CD4-positive, alpha-beta memory T cell (primary cell): ENCODE data around the gene RASL10B. TPM values are rescaled to one million over a fixed set of nuclear protein-coding genes. Genes with fewer than 3 reads are reported as not detected.

ENCODE experiments used
- CTCF ChIA-PET: fragments of 350-600 bp; sonication (Branson Sonifier 250); formaldehyde crosslinking; loops from one replicate; lab custom pipeline; 2021; ENCODE audit warnings: inconsistent platforms; ENCODE audit not compliant: partially characterized antibody; lab: Charles Lee
- POLR2A ChIA-PET: fragments of 350-600 bp; sonication (Branson Sonifier 250); formaldehyde crosslinking; loops from one replicate; lab custom pipeline; 2021; ENCODE audit not compliant: partially characterized antibody; lab: Charles Lee
- DNase-seq, 5 donors: peaks; one replicate each; pipeline versions ENCODE4 v3.0.0 to v3.0.0-alpha.2; 2020 to 2022; ENCODE audit warnings: mixed read lengths in 1 of 5
- H3K27ac ChIP-seq: one replicate; pipeline ENCODE4 v1.7.0; 2013; ENCODE audit warnings: low read depth, low read length
- H3K27me3 ChIP-seq: 2 replicates; pipeline ENCODE4 v1.7.0; 2013; ENCODE audit warnings: mild to moderate bottlenecking, low read length, moderate library complexity; ENCODE audit not compliant: insufficient read depth
- H3K36me3 ChIP-seq: 2 replicates; pipeline ENCODE4 v1.7.0; 2013; ENCODE audit warnings: mild to moderate bottlenecking, low read length, moderate library complexity; ENCODE audit not compliant: insufficient read depth
- H3K4me1 ChIP-seq: 2 replicates; pipeline ENCODE4 v1.7.0; 2013; ENCODE audit warnings: mild to moderate bottlenecking, low read length, moderate library complexity; ENCODE audit not compliant: insufficient read depth
- H3K4me3 ChIP-seq, 2 donors: one replicate each; pipeline ENCODE4 v1.7.0; 2013; ENCODE audit warnings: low read length in 2 of 2, mild to moderate bottlenecking in 1 of 2
- H3K9me3 ChIP-seq, 2 donors: one replicate each; pipeline ENCODE4 v1.7.0; 2013; ENCODE audit warnings: low read length in 2 of 2, control low read depth in 1 of 2; ENCODE audit not compliant: control insufficient read depth in 1 of 2
- H3K27ac Mint-ChIP-seq, 7 donors: one replicate each; pipeline ENCODE4 v1.8.0; 2020 to 2021; ENCODE audit warnings: mixed read lengths in 7 of 7, mild to moderate bottlenecking in 6 of 7, inconsistent platforms in 3 of 7, moderate library complexity in 3 of 7
- H3K27me3 Mint-ChIP-seq, 2 donors: one replicate each; pipeline ENCODE4 v1.8.0; 2020 to 2021; ENCODE audit warnings: mixed read lengths in 2 of 2
- H3K36me3 Mint-ChIP-seq, 2 donors: one replicate each; pipeline ENCODE4 v1.8.0; 2020 to 2021; ENCODE audit warnings: mixed read lengths in 2 of 2, inconsistent platforms in 1 of 2, mild to moderate bottlenecking in 1 of 2
- H3K4me1 Mint-ChIP-seq, 4 donors: one replicate each; pipeline ENCODE4 v1.8.0; 2020 to 2021; ENCODE audit warnings: mixed read lengths in 4 of 4, mild to moderate bottlenecking in 1 of 4
- H3K4me3 Mint-ChIP-seq, 8 donors: one replicate each; pipeline ENCODE4 v1.8.0; 2020 to 2021; ENCODE audit warnings: mixed read lengths in 8 of 8, mild to moderate bottlenecking in 7 of 8, moderate library complexity in 6 of 8, inconsistent platforms in 3 of 8
- H3K9me3 Mint-ChIP-seq, 8 donors: one replicate each; pipeline ENCODE4 v1.8.0; 2020 to 2021; ENCODE audit warnings: mixed read lengths in 8 of 8, mild to moderate bottlenecking in 5 of 8, inconsistent platforms in 3 of 8, moderate library complexity in 1 of 8
- intact Hi-C: fragments of 100-400 bp; cut with micrococcal nuclease; formaldehyde crosslinking; loops from one replicate; pipeline ENCODE4 v1.15.1; 2023
- polyA plus RNA-seq, 2 donors: library from polyadenylated mRNA; unstranded; fragments of 300-500 nt; fragmentation: Illumina TruSeq; gene quantifications; one replicate each; pipeline ENCODE4 v1.2.3, GENCODE V29; 2021
- total RNA-seq, 2 experiments: library from RNA; stranded (reverse); gene quantifications; one replicate each; pipeline ENCODE4 v1.2.3, GENCODE V29; 2021

The RASL10B gene
- total and polyA plus RNA-seq, 4 experiments from 2014 or later, result 0.15 TPM; not detected in 2

- Histone ChIP-seq H3K4me1 (peaks cover 16% of the 10 kb centered on the region), H3K27ac (no peak overlapping the region), H3K36me3 (peaks cover 35% of the 10 kb centered on the region), H3K9me3 (no peaks in the 10 kb centered on the region), H3K27me3 (no peaks in the 10 kb centered on the region), H3K4me3 (no peak overlapping the region)
- H3K4me3 Mint-ChIP-seq, result no peak overlapping the region
- no peaks in the 10 kb centered on the region for H3K27me3 Mint-ChIP-seq
- H3K4me1 Mint-ChIP-seq, result peaks cover 0 to 5% (median 1%) of the 10 kb centered on the region in 4 donors
- POLR2A ChIA-PET, result no interaction called here
- DNase-seq, result no peak
- no peaks in the 10 kb centered on the region for H3K9me3 Mint-ChIP-seq
- H3K27ac Mint-ChIP-seq, result no peak overlapping the region
- CTCF ChIA-PET, result interaction anchor here (0.7 kb wide), 1 partner anchor 595 kb away, joined by 3 read pairs; the partner anchor contains the start of gene FNDC8
- intact Hi-C loops, result no loop called here
- H3K36me3 Mint-ChIP-seq, result peaks cover 39 to 44% of the 10 kb centered on the region in 2 donors
These were observed 15.3 kb upstream of the RASL10B start for GRCh38 chr17:35716173-35716572.

DNA sequence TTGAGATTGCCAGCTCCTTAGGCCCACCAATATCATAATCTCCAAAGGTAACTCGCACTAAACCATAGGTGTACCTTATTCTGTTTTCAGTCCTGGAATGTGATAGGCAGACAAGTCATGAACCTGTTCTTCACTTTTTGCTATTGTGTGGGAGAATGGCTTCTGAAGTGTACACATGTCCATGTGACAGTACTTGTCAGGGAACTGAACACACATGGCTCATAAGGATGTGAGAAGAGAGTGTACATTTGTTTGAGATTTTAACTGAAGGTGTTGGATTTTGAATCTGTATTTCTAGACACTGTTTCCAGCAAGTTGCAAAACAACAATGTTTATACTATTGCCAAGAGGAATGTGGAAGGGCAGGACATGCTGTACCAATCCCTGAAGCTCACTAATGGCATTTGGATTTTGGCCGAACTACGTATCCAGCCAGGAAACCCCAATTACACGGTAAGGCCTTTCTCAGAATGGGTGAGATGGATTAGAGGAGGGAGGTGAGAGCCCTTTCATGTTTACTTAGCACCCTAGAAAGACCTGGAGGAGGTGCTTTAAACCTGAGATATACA, 14.5 kb upstream of the RASL10B start:
- Histone ChIP-seq H3K36me3 (peaks cover 38% of the 10 kb centered on the region), H3K27me3 (no peaks in the 10 kb centered on the region), H3K27ac (no peak overlapping the region), H3K9me3 (no peaks in the 10 kb centered on the region), H3K4me1 (peaks cover 14% of the 10 kb centered on the region), H3K4me3 (no peak overlapping the region)
- Mint-ChIP-seq H3K4me1 (peaks cover 0 to 4% (median under 1%) of the 10 kb centered on the region in 4 donors), H3K36me3 (peaks cover 42 to 47% of the 10 kb centered on the region in 2 donors), H3K4me3 (no peak overlapping the region), H3K27me3 (no peaks in the 10 kb centered on the region), H3K27ac (peak overlapping the region in 1 of 7 donors; percentile 22), H3K9me3 (no peaks in the 10 kb centered on the region)
- no peak for DNase-seq
- CTCF ChIA-PET, result interaction anchor here (1.7 kb wide), 1 partner anchor 30 kb away, joined by 7 read pairs; no protein-coding TSS in a partner anchor
- POLR2A ChIA-PET, result no interaction called here
- intact Hi-C loops, result no loop called here

GRCh38 chr17:35717475-35717874, 14.0 kb upstream of the RASL10B start:
- intact Hi-C loops, result no loop called here
- Histone ChIP-seq H3K27ac (no peak overlapping the region), H3K4me3 (no peak overlapping the region), H3K27me3 (no peaks in the 10 kb centered on the region), H3K36me3 (peaks cover 38% of the 10 kb centered on the region), H3K4me1 (peaks cover 10% of the 10 kb centered on the region), H3K9me3 (no peaks in the 10 kb centered on the region)
- H3K9me3 Mint-ChIP-seq, result no peaks in the 10 kb centered on the region
- no peak for DNase-seq
- ChIA-PET POLR2A (no interaction called here), CTCF (interaction anchor here (1.7 kb wide), 1 partner anchor 30 kb away, joined by 7 read pairs; no protein-coding TSS in a partner anchor)
- no peaks in the 10 kb centered on the region for H3K4me1 Mint-ChIP-seq
- peaks cover 42 to 50% of the 10 kb centered on the region in 2 donors for H3K36me3 Mint-ChIP-seq
- no peaks in the 10 kb centered on the region for H3K27me3 Mint-ChIP-seq
- H3K27ac Mint-ChIP-seq, result no peak overlapping the region
- no peak overlapping the region for H3K4me3 Mint-ChIP-seq

DNA sequence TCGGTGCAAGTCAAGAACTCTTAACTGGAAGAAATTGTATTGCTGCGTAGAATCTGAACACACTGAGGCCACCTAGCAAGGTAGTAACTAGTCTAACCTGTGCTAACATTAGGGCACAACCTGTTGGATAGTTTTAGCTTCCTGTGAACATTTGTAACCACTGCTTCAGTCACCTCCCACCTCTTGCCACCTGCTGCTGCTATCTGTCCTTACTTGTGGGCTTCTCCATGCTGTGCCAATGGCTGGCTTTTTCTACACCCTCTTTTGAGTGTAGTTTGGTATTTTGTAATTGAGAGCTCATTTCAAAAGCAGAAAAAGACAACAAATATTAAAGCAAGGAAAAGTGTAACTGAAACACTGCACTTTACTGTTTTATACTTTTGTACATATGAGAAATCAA, 7.7 kb upstream of the RASL10B start:
- Histone ChIP-seq H3K27ac (no peak overlapping the region), H3K36me3 (peaks cover 37% of the 10 kb centered on the region), H3K4me3 (no peak overlapping the region), H3K9me3 (no peaks in the 10 kb centered on the region), H3K4me1 (no peaks in the 10 kb centered on the region), H3K27me3 (no peaks in the 10 kb centered on the region)
- Mint-ChIP-seq H3K36me3 (peaks cover 63 to 74% of the 10 kb centered on the region in 2 donors), H3K9me3 (no peaks in the 10 kb centered on the region), H3K27ac (no peak overlapping the region), H3K27me3 (no peaks in the 10 kb centered on the region), H3K4me3 (no peak overlapping the region), H3K4me1 (no peaks in the 10 kb centered on the region)
- ChIA-PET POLR2A (no interaction called here), CTCF (interaction anchor here (2.5 kb wide), 1 partner anchor 40 kb away, joined by 9 read pairs; no protein-coding TSS in a partner anchor)
- no peak for DNase-seq
- intact Hi-C loops, result loop anchor here (10.0 kb wide), 1 partner anchor 59 kb away; no protein-coding TSS in a partner anchor

- H3K4me3 Mint-ChIP-seq, result peak overlapping the region in 1 of 8 donors; percentile 26
- H3K9me3 Mint-ChIP-seq, result no peaks in the 10 kb centered on the region
- H3K27me3 Mint-ChIP-seq, result no peaks in the 10 kb centered on the region
- peaks cover 37% of the 10 kb centered on the region for H3K36me3 ChIP-seq
- no peak overlapping the region for H3K4me3 ChIP-seq
- no peaks in the 10 kb centered on the region for H3K9me3 ChIP-seq
- H3K4me1 ChIP-seq, result no peaks in the 10 kb centered on the region
- H3K36me3 Mint-ChIP-seq, result peaks cover 52 to 68% of the 10 kb centered on the region in 2 donors
- no peak overlapping the region for H3K27ac ChIP-seq
- ChIA-PET POLR2A (no interaction called here), CTCF (interaction anchor here (1.4 kb wide), 1 partner anchor 38 kb away, joined by 3 read pairs; no protein-coding TSS in a partner anchor)
- intact Hi-C loops, result loop anchor here (10.0 kb wide), 1 partner anchor 60 kb away; no protein-coding TSS in a partner anchor
- H3K4me1 Mint-ChIP-seq, result peaks cover 0 to 11% (median 2%) of the 10 kb centered on the region in 4 donors
- peak overlapping the region in 3 of 7 donors; percentile 49 to 65 (median 62) for H3K27ac Mint-ChIP-seq
- no peak for DNase-seq
- no peaks in the 10 kb centered on the region for H3K27me3 ChIP-seq
These were observed 6.4 kb upstream of the RASL10B start for GRCh38 chr17:35725058-35725457.

- H3K36me3 Mint-ChIP-seq, result peaks cover 48 to 68% of the 10 kb centered on the region in 2 donors
- DNase-seq, result no peak
- H3K4me3 ChIP-seq, result no peak overlapping the region
- intact Hi-C loops, result loop anchor here (10.0 kb wide), 1 partner anchor 61 kb away; no protein-coding TSS in a partner anchor
- POLR2A ChIA-PET, result no interaction called here
- CTCF ChIA-PET, result interaction anchor here (1.4 kb wide), 1 partner anchor 38 kb away, joined by 3 read pairs; no protein-coding TSS in a partner anchor
- H3K27me3 Mint-ChIP-seq, result no peaks in the 10 kb centered on the region
- H3K27ac ChIP-seq, result no peak overlapping the region
- peaks cover 4 to 18% (median 7%) of the 10 kb centered on the region in 4 donors for H3K4me1 Mint-ChIP-seq
- no peaks in the 10 kb centered on the region for H3K9me3 ChIP-seq
- peaks cover 5% of the 10 kb centered on the region for H3K4me1 ChIP-seq
- H3K4me3 Mint-ChIP-seq, result no peak overlapping the region
- H3K9me3 Mint-ChIP-seq, result no peaks in the 10 kb centered on the region
- H3K27me3 ChIP-seq, result no peaks in the 10 kb centered on the region
- H3K36me3 ChIP-seq, result peaks cover 35% of the 10 kb centered on the region
- H3K27ac Mint-ChIP-seq, result no peak overlapping the region
These were observed 5.7 kb upstream of the RASL10B start for GRCh38 chr17:35725802-35726126.

GRCh38 chr17:35726127-35726952, 5.1 kb upstream of the RASL10B start:
- Mint-ChIP-seq H3K27me3 (no peaks in the 10 kb centered on the region), H3K9me3 (no peaks in the 10 kb centered on the region), H3K4me1 (peaks cover 9 to 24% (median 12%) of the 10 kb centered on the region in 4 donors), H3K27ac (no peak overlapping the region), H3K4me3 (no peak overlapping the region), H3K36me3 (peaks cover 47 to 63% of the 10 kb centered on the region in 2 donors)
- Histone ChIP-seq H3K36me3 (peaks cover 30% of the 10 kb centered on the region), H3K27ac (no peak overlapping the region), H3K27me3 (no peaks in the 10 kb centered on the region), H3K4me1 (peaks cover 11% of the 10 kb centered on the region), H3K9me3 (no peaks in the 10 kb centered on the region), H3K4me3 (no peak overlapping the region)
- DNase-seq, result no peak
- intact Hi-C loops, result loop anchor here (10.0 kb wide), 1 partner anchor 62 kb away; no protein-coding TSS in a partner anchor
- ChIA-PET CTCF (interaction anchor here (1.4 kb wide), 1 partner anchor 37 kb away, joined by 3 read pairs; no protein-coding TSS in a partner anchor), POLR2A (no interaction called here)
